Activated naive CD4-positive, alpha-beta T cell treated with anti-CD3 and anti-CD28 coated beads, Interleukin-2, amount 50 U/mL, for 72 hours (primary cell): Measurements from ENCODE around the gene KRT33A. TPM values are rescaled to one million over a fixed set of nuclear protein-coding genes. Genes with fewer than 3 reads are reported as not detected.

Experiments
- ATAC-seq, 2 donors: fragments of 150-1000 bp; cut with Tn5 transposase; 2 replicates each; pipeline ENCODE4 v1.10.0; 2021; ENCODE audit warnings: mild to moderate bottlenecking in 2 of 2, moderate library complexity in 2 of 2
- DNase-seq, 2 donors: peaks; one replicate each; pipeline ENCODE4 v3.0.0; 2021 to 2022; ENCODE audit warnings: low spot score in 2 of 2
- H3K27ac Mint-ChIP-seq, 2 donors: one replicate each; pipeline ENCODE4 v1.8.0; 2022; ENCODE audit warnings: mild to moderate bottlenecking in 2 of 2, mixed read lengths in 2 of 2
- H3K36me3 Mint-ChIP-seq, 2 donors: one replicate each; pipeline ENCODE4 v1.8.0; 2022; ENCODE audit warnings: mixed read lengths in 2 of 2
- H3K9me3 Mint-ChIP-seq, 2 donors: one replicate each; pipeline ENCODE4 v1.8.0; 2022; ENCODE audit warnings: mixed read lengths in 2 of 2
- total RNA-seq, 2 donors: library from RNA; stranded (reverse); gene quantifications; one replicate each; pipeline ENCODE4 v1.2.3, GENCODE V29; 2022

Gene KRT33A
- total RNA-seq, 2 donors from 2014 or later, result not detected

DNA sequence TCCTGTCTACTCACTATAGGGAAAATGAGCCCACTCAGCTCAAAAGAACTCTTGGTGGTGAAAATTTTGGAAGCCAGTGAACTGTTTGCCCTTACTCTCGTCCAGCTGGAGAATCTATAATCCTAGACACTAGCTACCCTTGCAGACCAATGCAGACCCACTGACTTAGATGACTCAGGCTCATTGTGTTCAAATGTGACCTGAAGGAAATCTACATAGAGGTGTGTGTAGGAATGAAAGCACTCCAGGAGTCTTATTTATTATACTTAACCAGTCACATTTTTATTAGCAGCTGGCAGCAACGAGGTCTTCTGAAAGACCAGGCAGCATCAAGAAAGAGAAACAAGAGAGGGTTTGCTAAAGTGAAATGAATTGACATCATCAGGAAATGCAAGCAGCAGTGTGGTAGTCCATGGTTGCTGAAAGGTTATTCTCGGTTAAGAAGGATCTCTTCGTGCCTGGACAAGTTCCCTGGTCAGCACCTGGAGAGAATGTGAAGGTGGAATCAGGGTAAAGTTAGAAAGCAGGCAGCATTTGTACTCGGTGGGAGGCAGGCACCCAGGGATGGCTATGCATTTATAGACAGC is 49.3 kb downstream of the KRT33A start:
- Mint-ChIP-seq H3K36me3 (peaks cover 7 to 14% of the 10 kb centered on the region in 2 donors), H3K27ac (peak overlapping the region in 1 of 2 donors; percentile 46), H3K9me3 (peaks cover 5 to 6% of the 10 kb centered on the region in 2 donors)
- DNase-seq, result no peak
- ATAC-seq, result no peak

DNA sequence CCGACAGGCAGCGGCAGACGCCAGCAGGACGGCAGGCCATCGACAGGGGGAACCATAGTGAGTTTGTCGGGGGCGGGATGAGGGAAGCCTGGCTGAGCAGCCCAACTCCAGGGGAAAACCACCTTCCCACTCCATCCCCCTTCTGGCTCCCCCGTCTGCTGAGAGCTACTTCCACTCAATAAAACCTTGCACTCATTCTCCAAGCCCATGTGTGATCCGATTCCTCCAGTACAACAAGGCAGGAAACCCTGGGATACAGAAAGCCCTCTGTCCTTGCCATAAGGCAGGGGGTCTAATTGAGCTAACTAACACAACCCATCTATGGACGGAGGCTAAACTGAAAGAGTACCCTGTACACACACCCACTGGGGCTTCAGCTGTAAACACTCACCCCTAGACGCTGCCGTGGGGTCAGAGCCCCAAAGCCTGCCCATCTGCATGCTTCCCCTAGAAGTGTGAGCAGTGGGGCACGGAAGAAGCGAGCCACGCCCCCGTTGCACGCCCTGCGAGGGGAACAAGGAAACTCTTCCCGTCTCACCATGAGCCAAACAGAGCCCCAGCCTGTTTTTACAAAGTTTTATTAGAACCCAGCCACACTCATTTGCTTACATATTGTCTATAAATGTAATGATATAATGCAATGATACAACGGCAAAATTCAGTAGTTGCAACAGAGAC is 52.0 kb downstream of the KRT33A start:
- H3K9me3 Mint-ChIP-seq, result peaks cover 5 to 6% of the 10 kb centered on the region in 2 donors
- ATAC-seq, result no peak
- no peak overlapping the region for H3K27ac Mint-ChIP-seq
- H3K36me3 Mint-ChIP-seq, result peaks cover 7 to 14% of the 10 kb centered on the region in 2 donors
- DNase-seq, result no peak

DNA sequence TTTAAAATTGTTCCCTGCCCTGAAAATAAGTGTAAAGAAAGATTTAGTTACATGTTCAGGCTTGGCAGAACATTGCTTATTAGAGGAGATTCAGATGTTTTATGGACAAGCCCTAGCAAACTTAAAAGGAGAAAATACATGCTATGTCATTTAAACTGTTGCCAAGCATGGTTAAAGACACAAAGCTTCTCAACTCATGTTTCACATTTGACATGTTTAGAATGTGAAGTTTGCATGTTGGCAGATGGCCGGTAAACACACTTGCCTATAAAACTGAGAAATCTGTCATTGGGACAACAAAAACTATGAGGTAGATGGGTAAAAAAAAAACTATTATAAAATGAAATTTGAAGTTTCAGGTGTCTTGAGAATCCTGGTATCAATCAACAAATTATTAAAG is 53.8 kb downstream of the KRT33A start:
- DNase-seq (no peak), ATAC-seq (no peak)
- Mint-ChIP-seq H3K9me3 (peaks cover 5 to 6% of the 10 kb centered on the region in 2 donors), H3K36me3 (peaks cover 7 to 9% of the 10 kb centered on the region in 2 donors), H3K27ac (no peak overlapping the region)

Other genes with a start within 250 kb of the KRT33A start
- gene KRTAP4-16, start 248.6 kb downstream of the KRT33A start, total RNA-seq, result not detected
- gene KRTAP4-9, start 245.4 kb downstream of the KRT33A start, total RNA-seq, result not detected
- not detected for gene KRTAP4-11, start 232.5 kb downstream of the KRT33A start, total RNA-seq
- not detected for gene KRTAP4-12, start 226.6 kb downstream of the KRT33A start, total RNA-seq
- gene KRTAP4-6, start 210.3 kb downstream of the KRT33A start, total RNA-seq, result not detected
- not detected for gene KRTAP4-5, start 201.0 kb downstream of the KRT33A start, total RNA-seq
- gene KRTAP4-4, start 190.1 kb downstream of the KRT33A start, total RNA-seq, result not detected
- gene KRTAP4-3, start 182.6 kb downstream of the KRT33A start, total RNA-seq, result not detected
- not detected for gene KRTAP4-2, start 172.6 kb downstream of the KRT33A start, total RNA-seq
- not detected for gene KRTAP4-1, start 165.9 kb downstream of the KRT33A start, total RNA-seq
- not detected for gene KRTAP9-1, start 160.9 kb downstream of the KRT33A start, total RNA-seq
- gene KRTAP9-2, start 124.2 kb downstream of the KRT33A start, total RNA-seq, result not detected
- gene KRTAP9-3, start 118.4 kb downstream of the KRT33A start, total RNA-seq, result not detected
- gene KRTAP9-8, start 112.8 kb downstream of the KRT33A start, total RNA-seq, result not detected
- gene KRTAP9-4, start 101.1 kb downstream of the KRT33A start, total RNA-seq, result not detected
- not detected for gene KRTAP9-9, start 95.4 kb downstream of the KRT33A start, total RNA-seq
- not detected for gene KRTAP9-6, start 85.5 kb downstream of the KRT33A start, total RNA-seq
- gene KRTAP9-7, start 75.1 kb downstream of the KRT33A start, total RNA-seq, result not detected
- gene KRTAP29-1, start 48.0 kb downstream of the KRT33A start, total RNA-seq, result not detected
- not detected for gene KRTAP16-1, start 41.5 kb downstream of the KRT33A start, total RNA-seq
- gene KRTAP17-1, start 35.1 kb downstream of the KRT33A start, total RNA-seq, result not detected
- gene KRT33B, start 19.0 kb upstream of the KRT33A start, total RNA-seq, result not detected
- not detected for gene KRT34, start 31.5 kb upstream of the KRT33A start, total RNA-seq
- gene KRT31, start 46.8 kb upstream of the KRT33A start, total RNA-seq, result not detected
- not detected for gene KRT37, start 73.8 kb upstream of the KRT33A start, total RNA-seq
- gene KRT38, start 90.2 kb upstream of the KRT33A start, total RNA-seq, result not detected
- gene KRT32, start 116.6 kb upstream of the KRT33A start, total RNA-seq, result not detected
- not detected for gene KRT35, start 130.3 kb upstream of the KRT33A start, total RNA-seq
- not detected for gene KRT36, start 139.1 kb upstream of the KRT33A start, total RNA-seq
- not detected for gene KRT13, start 154.8 kb upstream of the KRT33A start, total RNA-seq
- not detected for gene KRT15, start 168.1 kb upstream of the KRT33A start, total RNA-seq
- gene KRT19, start 177.5 kb upstream of the KRT33A start, total RNA-seq, result not detected
- not detected for gene KRT9, start 221.2 kb upstream of the KRT33A start, total RNA-seq
- not detected for gene KRT14, start 236.1 kb upstream of the KRT33A start, total RNA-seq